Esophagus muscularis mucosa (tissue), 3 donors: ENCODE data around the gene LMNTD1.

Experiments used
- CTCF ChIP-seq, 3 experiments: fragments of 200-600 bp in 2 of 3; fragments of 450-650 bp in 1 of 3; sonication (generic) in 2 of 3; IDR thresholded peaks; one replicate each; pipeline ENCODE4 v1.5.1; 2017 to 2019; ENCODE audit warnings: antibody characterized with exemption in 3 of 3, mild to moderate bottlenecking in 2 of 3, moderate library complexity in 1 of 3
- POLR2A ChIP-seq: fragments of 450-650 bp; IDR thresholded peaks from one replicate; pipeline ENCODE4 v1.6.1; 2017; ENCODE audit warnings: antibody characterized with exemption, moderate library complexity, mild to moderate bottlenecking, low read depth
- POLR2AphosphoS5 ChIP-seq, 2 donors: sonication (generic); formaldehyde crosslinking; IDR thresholded peaks; one replicate each; pipeline ENCODE4 v1.6.1; 2017; ENCODE audit warnings: antibody characterized with exemption in 2 of 2

DNA sequence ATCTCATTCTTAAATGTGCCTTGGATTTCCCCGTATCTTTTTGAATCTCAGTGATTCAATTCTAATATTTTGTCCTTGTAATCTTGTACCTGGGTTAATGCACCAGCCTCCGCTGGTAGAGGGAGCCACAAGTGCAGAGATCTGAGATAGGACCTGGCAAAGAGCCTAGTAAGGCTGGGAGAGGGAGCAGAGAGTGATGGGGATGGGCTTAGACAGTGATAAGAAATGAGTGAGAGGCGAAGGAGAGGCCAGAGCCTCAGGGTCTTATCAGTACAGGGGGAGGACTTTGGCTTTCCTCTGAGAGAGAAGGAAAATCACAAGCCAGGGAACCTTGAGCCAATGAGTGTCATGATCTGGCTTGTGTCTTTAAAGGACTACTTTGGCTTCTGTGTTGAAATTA lies 30.5 kb upstream of the LMNTD1 start:
- TF ChIP-seq POLR2AphosphoS5 (IDR thresholded peaks at IDR 0.05) (no peak), CTCF (IDR thresholded peaks at IDR 0.05) (peak in 1 of 3 experiments; percentile 9), POLR2A (no peak)
